HepG2 (cell line): Measurements from ENCODE around the gene MYADML2. TPM values are rescaled to one million over a fixed set of nuclear protein-coding genes. Genes with fewer than 3 reads are reported as not detected.

Source experiments
- MBD4 ChIP-seq: IDR thresholded peaks from 2 replicates; pipeline ENCODE4 v1.6.1; 2012; ENCODE audit warnings: low read length, inconsistent platforms, borderline replicate concordance
- MIER3 ChIP-seq: IDR thresholded peaks from 2 replicates; pipeline ENCODE4 v1.6.1; 2016; ENCODE audit warnings: missing compliant biosample characterization, borderline replicate concordance
- POLR2AphosphoS2 ChIP-seq: IDR thresholded peaks from 2 replicates; pipeline ENCODE4 v1.6.1; 2011; ENCODE audit warnings: low read depth, low read length, improper control_type of control experiment
- THYN1 ChIP-seq: sonication (generic); formaldehyde crosslinking; IDR thresholded peaks from 2 replicates; pipeline ENCODE4 v1.8.1; 2023; ENCODE audit warnings: low read depth, mild to moderate bottlenecking, moderate library complexity, missing genetic modification reagents, borderline replicate concordance
- TP53 ChIP-seq: sonication (generic); formaldehyde crosslinking; conservative IDR thresholded peaks from 2 replicates; pipeline ENCODE4 v1.4.0; 2020; ENCODE audit warnings: missing genetic modification reagents
- ZNF274 ChIP-seq: sonication (generic); formaldehyde crosslinking; IDR thresholded peaks from 2 replicates; pipeline ENCODE4 v1.5.1; 2020; ENCODE audit warnings: mild to moderate bottlenecking, missing genetic modification reagents
- ZNF296 ChIP-seq: sonication (generic); formaldehyde crosslinking; conservative IDR thresholded peaks from 2 replicates; pipeline ENCODE4 v1.5.0; 2020; ENCODE audit warnings: mild to moderate bottlenecking, missing genetic modification reagents
- ZNF619 ChIP-seq: sonication (generic); formaldehyde crosslinking; IDR thresholded peaks from 2 replicates; pipeline ENCODE4 v1.4.0; 2020; ENCODE audit warnings: mild to moderate bottlenecking, missing genetic modification reagents
- ZNF629 ChIP-seq: sonication (generic); formaldehyde crosslinking; conservative IDR thresholded peaks from 2 replicates; pipeline ENCODE4 v1.5.0; 2020; ENCODE audit warnings: missing genetic modification reagents
- ZNF775 ChIP-seq: sonication (generic); formaldehyde crosslinking; IDR thresholded peaks from 2 replicates; pipeline ENCODE4 v1.4.0; 2020; ENCODE audit warnings: missing genetic modification reagents, mild to moderate bottlenecking, moderate library complexity, borderline replicate concordance
- polyA plus RNA-seq, 8 experiments: library from polyadenylated mRNA; depleted of rRNA in 3 of 8; stranded (reverse) in 7 of 8; unstranded in 1 of 8; fragments of >200 nt; fragmentation: Illumina TruSeq in 4 of 8; extraction: Trizol in 4 of 8; gene quantifications; 2 replicates each; pipeline versions ENCODE4 v1.2.1 to v1.2.3, GENCODE V29; 2011 to 2016; ENCODE audit warnings: low read depth in 4 of 8, missing spikeins in 1 of 8, mixed read lengths in 1 of 8; ENCODE audit not compliant: insufficient read depth in 1 of 8
- total RNA-seq, 5 experiments: library from RNA; depleted of rRNA; stranded (reverse); fragments of >200 nt; fragmentation: Illumina TruSeq; extraction: Trizol; gene quantifications; 2 replicates each; pipeline ENCODE4 v1.2.3, GENCODE V29; 2016; ENCODE audit warnings: low read depth in 1 of 5
- TF ChIP-seq, protein P1 (sequence below): sonication (generic); formaldehyde crosslinking; IDR thresholded peaks from 2 replicates; pipeline ENCODE4 v1.5.1; 2020; ENCODE audit warnings: missing genetic modification reagents, mild to moderate bottlenecking, borderline replicate concordance
- TF ChIP-seq, protein P2 (sequence below), 2 experiments: sonication (generic) in 1 of 2; formaldehyde crosslinking in 1 of 2; IDR thresholded peaks; 2 replicates each; pipeline versions ENCODE4 v1.6.1 to v1.9.0; 2014 to 2022; ENCODE audit warnings: antibody characterized with exemption in 1 of 2, borderline replicate concordance in 1 of 2, inconsistent platforms in 1 of 2, low read depth in 1 of 2, missing genetic modification reagents in 1 of 2
- TF ChIP-seq, protein P3 (sequence below): IDR thresholded peaks from 2 replicates; pipeline ENCODE4 v1.6.1; 2016
- TF ChIP-seq, protein P4 (sequence below): IDR thresholded peaks from 2 replicates; pipeline ENCODE4 v1.6.1; 2016; ENCODE audit warnings: missing compliant biosample characterization, missing genetic modification reagents, borderline replicate concordance

Gene MYADML2
- total and polyA plus RNA-seq, 2 of the 13 experiments (the other 11 are each of a cell fraction or from before 2014, with no cell fraction given): not detected

DNA sequence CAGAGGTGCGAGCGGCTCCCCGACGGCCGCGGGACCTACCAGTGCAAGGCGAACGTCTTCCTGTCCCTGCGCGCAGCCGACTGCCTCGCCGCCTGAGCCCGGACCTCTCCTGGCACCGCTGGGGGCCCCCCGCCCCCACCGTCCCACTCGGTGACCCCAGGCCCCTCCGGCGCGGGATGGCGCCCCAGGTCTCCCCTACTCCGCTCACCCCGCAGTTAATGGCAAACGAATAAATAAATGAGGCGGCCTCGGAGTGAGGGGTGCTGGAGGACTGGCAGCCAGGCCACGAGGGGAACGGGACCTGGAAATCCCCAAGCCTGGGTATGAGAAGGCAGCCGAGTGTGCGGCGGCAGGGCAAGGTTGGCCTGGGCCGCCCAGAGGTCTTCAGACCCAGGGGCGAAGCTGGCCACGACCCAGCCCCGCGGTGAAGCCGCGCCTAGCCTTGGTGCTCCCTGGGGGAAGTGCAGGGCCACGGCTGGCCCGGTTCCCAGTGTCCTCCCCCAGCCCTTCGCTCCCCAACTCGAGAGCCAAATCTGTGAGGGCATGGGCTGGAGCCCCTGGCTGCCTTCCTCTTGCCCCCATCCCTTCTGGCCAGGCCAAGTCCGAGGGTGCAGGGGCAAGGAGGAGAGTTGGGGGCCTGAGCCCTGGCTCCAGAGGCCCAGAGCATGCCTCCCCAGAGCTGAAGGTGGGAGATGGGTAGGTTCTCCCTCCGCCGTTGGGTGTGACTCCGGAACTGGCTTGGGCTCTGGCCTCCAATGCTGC, 44.2 kb downstream of the MYADML2 start (continued):
- TF ChIP-seq TP53 (CRISPR knock-in tag): 0 out of 2 replicates have a peak, but pooled peaks have one; percentile 2
- TF ChIP-seq MBD4: no peak
- no peak for TF ChIP-seq MIER3
- 0 out of 2 replicates have a peak, but pooled peaks have one; percentile 47 for TF ChIP-seq ZNF619 (CRISPR knock-in tag)
- no peak for TF ChIP-seq ZNF775 (CRISPR knock-in tag)
- TF ChIP-seq THYN1 (CRISPR knock-in tag): peak; percentile 78; the same call in 1 of the 2 replicates
- TF ChIP-seq ZNF629 (CRISPR knock-in tag): no peak
- TF ChIP-seq, protein P1, sequence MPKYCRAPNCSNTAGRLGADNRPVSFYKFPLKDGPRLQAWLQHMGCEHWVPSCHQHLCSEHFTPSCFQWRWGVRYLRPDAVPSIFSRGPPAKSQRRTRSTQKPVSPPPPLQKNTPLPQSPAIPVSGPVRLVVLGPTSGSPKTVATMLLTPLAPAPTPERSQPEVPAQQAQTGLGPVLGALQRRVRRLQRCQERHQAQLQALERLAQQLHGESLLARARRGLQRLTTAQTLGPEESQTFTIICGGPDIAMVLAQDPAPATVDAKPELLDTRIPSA: peak; percentile 89; the same call in 1 of the 2 replicates
- TF ChIP-seq, protein P2, sequence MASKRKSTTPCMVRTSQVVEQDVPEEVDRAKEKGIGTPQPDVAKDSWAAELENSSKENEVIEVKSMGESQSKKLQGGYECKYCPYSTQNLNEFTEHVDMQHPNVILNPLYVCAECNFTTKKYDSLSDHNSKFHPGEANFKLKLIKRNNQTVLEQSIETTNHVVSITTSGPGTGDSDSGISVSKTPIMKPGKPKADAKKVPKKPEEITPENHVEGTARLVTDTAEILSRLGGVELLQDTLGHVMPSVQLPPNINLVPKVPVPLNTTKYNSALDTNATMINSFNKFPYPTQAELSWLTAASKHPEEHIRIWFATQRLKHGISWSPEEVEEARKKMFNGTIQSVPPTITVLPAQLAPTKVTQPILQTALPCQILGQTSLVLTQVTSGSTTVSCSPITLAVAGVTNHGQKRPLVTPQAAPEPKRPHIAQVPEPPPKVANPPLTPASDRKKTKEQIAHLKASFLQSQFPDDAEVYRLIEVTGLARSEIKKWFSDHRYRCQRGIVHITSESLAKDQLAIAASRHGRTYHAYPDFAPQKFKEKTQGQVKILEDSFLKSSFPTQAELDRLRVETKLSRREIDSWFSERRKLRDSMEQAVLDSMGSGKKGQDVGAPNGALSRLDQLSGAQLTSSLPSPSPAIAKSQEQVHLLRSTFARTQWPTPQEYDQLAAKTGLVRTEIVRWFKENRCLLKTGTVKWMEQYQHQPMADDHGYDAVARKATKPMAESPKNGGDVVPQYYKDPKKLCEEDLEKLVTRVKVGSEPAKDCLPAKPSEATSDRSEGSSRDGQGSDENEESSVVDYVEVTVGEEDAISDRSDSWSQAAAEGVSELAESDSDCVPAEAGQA (IDR thresholded peaks at IDR 0.05; ENCODE audit: low read depth): no peak
- TF ChIP-seq, protein P2 (CRISPR knock-in tag; IDR thresholded peaks at IDR 0.05; ENCODE audit: borderline replicate concordance): no peak
- TF ChIP-seq, protein P3, sequence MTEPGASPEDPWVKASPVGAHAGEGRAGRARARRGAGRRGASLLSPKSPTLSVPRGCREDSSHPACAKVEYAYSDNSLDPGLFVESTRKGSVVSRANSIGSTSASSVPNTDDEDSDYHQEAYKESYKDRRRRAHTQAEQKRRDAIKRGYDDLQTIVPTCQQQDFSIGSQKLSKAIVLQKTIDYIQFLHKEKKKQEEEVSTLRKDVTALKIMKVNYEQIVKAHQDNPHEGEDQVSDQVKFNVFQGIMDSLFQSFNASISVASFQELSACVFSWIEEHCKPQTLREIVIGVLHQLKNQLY (CRISPR knock-in tag): no peak
- TF ChIP-seq ZNF296: no peak; the same call in 1 of the 2 replicates
- peak; percentile 78; the same call in 1 of the 2 replicates for TF ChIP-seq ZNF274 (CRISPR knock-in tag)
- TF ChIP-seq POLR2AphosphoS2: 0 out of 2 replicates have a peak, but pooled peaks have one; percentile 23
- TF ChIP-seq, protein P4, sequence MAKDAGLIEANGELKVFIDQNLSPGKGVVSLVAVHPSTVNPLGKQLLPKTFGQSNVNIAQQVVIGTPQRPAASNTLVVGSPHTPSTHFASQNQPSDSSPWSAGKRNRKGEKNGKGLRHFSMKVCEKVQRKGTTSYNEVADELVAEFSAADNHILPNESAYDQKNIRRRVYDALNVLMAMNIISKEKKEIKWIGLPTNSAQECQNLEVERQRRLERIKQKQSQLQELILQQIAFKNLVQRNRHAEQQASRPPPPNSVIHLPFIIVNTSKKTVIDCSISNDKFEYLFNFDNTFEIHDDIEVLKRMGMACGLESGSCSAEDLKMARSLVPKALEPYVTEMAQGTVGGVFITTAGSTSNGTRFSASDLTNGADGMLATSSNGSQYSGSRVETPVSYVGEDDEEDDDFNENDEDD (CRISPR knock-in tag): no peak
